H9 (cell line): ENCODE data around the gene ACTL7B. TPM values are rescaled to one million over a fixed set of nuclear protein-coding genes. Genes with fewer than 3 reads are reported as not detected.
A peak's percentile ranks its signal among the peaks of the same experiment; 100 is the strongest.

Experiments
- DNase-seq: peaks from one replicate; pipeline ENCODE4 v3.0.0-alpha.2; 2017
- H2AFZ ChIP-seq: one replicate; pipeline ENCODE4 v1.6.1; 2013; ENCODE audit warnings: mild to moderate bottlenecking, low read length, control low read depth, moderate library complexity
- H2AK5ac ChIP-seq: 2 replicates; pipeline ENCODE4 v1.6.1; 2013; ENCODE audit warnings: low read length, control low read depth, mixed read lengths; ENCODE audit not compliant: insufficient read length
- H2BK120ac ChIP-seq: one replicate; pipeline ENCODE4 v1.6.1; 2013; ENCODE audit warnings: low read depth, mild to moderate bottlenecking, low read length, control low read depth, inconsistent platforms; ENCODE audit not compliant: poor library complexity, severe bottlenecking
- H2BK12ac ChIP-seq: 2 replicates; pipeline ENCODE4 v1.6.1; 2013; ENCODE audit warnings: low read length, control low read depth, mixed read lengths, low read depth; ENCODE audit not compliant: insufficient read length
- H2BK15ac ChIP-seq: 2 replicates; pipeline ENCODE4 v1.6.1; 2013; ENCODE audit warnings: low read depth, low read length, control low read depth
- H2BK20ac ChIP-seq: one replicate; pipeline ENCODE4 v1.6.1; 2013; ENCODE audit warnings: low read depth, mild to moderate bottlenecking, low read length, control low read depth, inconsistent platforms; ENCODE audit not compliant: poor library complexity, severe bottlenecking
- H2BK5ac ChIP-seq: 2 replicates; pipeline ENCODE4 v1.6.1; 2013; ENCODE audit warnings: low read length, control low read depth, mixed read lengths; ENCODE audit not compliant: insufficient read length
- H3K14ac ChIP-seq: 2 replicates; pipeline ENCODE4 v1.6.1; 2013; ENCODE audit warnings: low read length, control low read depth; ENCODE audit not compliant: insufficient read depth
- H3K18ac ChIP-seq: 2 replicates; pipeline ENCODE4 v1.6.1; 2013; ENCODE audit warnings: low read depth, mild to moderate bottlenecking, mixed read lengths, low read length, control low read depth; ENCODE audit not compliant: insufficient read length
- H3K23ac ChIP-seq: 2 replicates; pipeline ENCODE4 v1.6.1; 2013; ENCODE audit warnings: low read length, control low read depth, mixed read lengths, low read depth; ENCODE audit not compliant: insufficient read length
- H3K23me2 ChIP-seq: 2 replicates; pipeline ENCODE4 v1.6.1; 2013; ENCODE audit warnings: low read depth, mild to moderate bottlenecking, mixed read lengths, low read length, control low read depth; ENCODE audit not compliant: insufficient read length, poor library complexity, severe bottlenecking
- H3K27ac ChIP-seq: 2 replicates; pipeline ENCODE4 v1.5.1; 2013; ENCODE audit warnings: low read length, control low read depth, mixed read lengths, low read depth; ENCODE audit not compliant: insufficient read length
- H3K27me3 ChIP-seq: 2 replicates; pipeline ENCODE4 v1.6.1; 2013; ENCODE audit warnings: low read length, control low read depth, inconsistent platforms; ENCODE audit not compliant: insufficient read depth
- H3K4ac ChIP-seq: 2 replicates; pipeline ENCODE4 v1.6.1; 2013; ENCODE audit warnings: low read depth, mild to moderate bottlenecking, control low read depth, inconsistent platforms, low read length, moderate library complexity
- H3K4me1 ChIP-seq: 2 replicates; pipeline ENCODE4 v1.6.1; 2013; ENCODE audit warnings: low read length, control low read depth, inconsistent platforms; ENCODE audit not compliant: insufficient read depth
- H3K4me2 ChIP-seq: 2 replicates; pipeline ENCODE4 v1.6.1; 2013; ENCODE audit warnings: low read length, control low read depth, mixed read lengths; ENCODE audit not compliant: insufficient read length, insufficient read depth
- H3K56ac ChIP-seq: 2 replicates; pipeline ENCODE4 v1.6.1; 2013; ENCODE audit warnings: low read depth, mild to moderate bottlenecking, mixed read lengths, low read length, control low read depth; ENCODE audit not compliant: insufficient read length
- H3K79me1 ChIP-seq: 2 replicates; pipeline ENCODE4 v1.6.1; 2013; ENCODE audit warnings: low read depth, mild to moderate bottlenecking, moderate library complexity, low read length, control low read depth, inconsistent platforms; ENCODE audit not compliant: insufficient read depth, poor library complexity, severe bottlenecking
- H3K79me2 ChIP-seq: 2 replicates; pipeline ENCODE4 v1.6.1; 2013; ENCODE audit warnings: low read length, control low read depth, inconsistent platforms; ENCODE audit not compliant: insufficient read depth
- H3K9ac ChIP-seq: 2 replicates; pipeline ENCODE4 v1.6.1; 2013; ENCODE audit warnings: low read length, control low read depth, mixed read lengths; ENCODE audit not compliant: insufficient read length; ENCODE audit errors: extremely low read depth
- H3K9me3 ChIP-seq: one replicate; pipeline ENCODE4 v1.6.1; 2013; ENCODE audit warnings: low read depth, low read length, inconsistent platforms; ENCODE audit not compliant: control insufficient read depth
- H3T11ph ChIP-seq: one replicate; pipeline ENCODE4 v1.6.1; 2013; ENCODE audit warnings: mild to moderate bottlenecking, low read length, control low read depth, inconsistent platforms
- H4K20me1 ChIP-seq: one replicate; pipeline ENCODE4 v1.6.1; 2013; ENCODE audit not compliant: control insufficient read depth, insufficient read length, insufficient read depth
- H4K5ac ChIP-seq: 2 replicates; pipeline ENCODE4 v1.6.1; 2013; ENCODE audit warnings: low read depth, mild to moderate bottlenecking, mixed read lengths, low read length, control low read depth; ENCODE audit not compliant: insufficient read length
- H4K8ac ChIP-seq: replicated peaks from 2 replicates; pipeline ENCODE4 v1.6.1; 2013; ENCODE audit warnings: low read length, control low read depth, mixed read lengths, low read depth; ENCODE audit not compliant: insufficient read length
- H4K91ac ChIP-seq: 2 replicates; pipeline ENCODE4 v1.6.1; 2013; ENCODE audit warnings: low read depth, mild to moderate bottlenecking, moderate library complexity, mixed read lengths, low read length, control low read depth; ENCODE audit not compliant: insufficient read length
- H3K27ac Mint-ChIP-seq, 3 experiments: 2 replicates in 2 of 3; 3 replicates in 1 of 3; pipeline ENCODE4 v1.8.0; 2020 to 2021; ENCODE audit warnings: mixed read lengths in 3 of 3, mild to moderate bottlenecking in 1 of 3, moderate library complexity in 1 of 3
- H3K27me3 Mint-ChIP-seq: 2 replicates; pipeline ENCODE4 v1.8.0; 2021; ENCODE audit warnings: low read depth, mild to moderate bottlenecking, moderate library complexity, mixed read lengths
- H3K36me3 Mint-ChIP-seq, 3 experiments: 2 replicates in 2 of 3; 3 replicates in 1 of 3; pipeline ENCODE4 v1.8.0; 2020 to 2021; ENCODE audit warnings: low read depth in 3 of 3, mixed read lengths in 3 of 3; ENCODE audit not compliant: insufficient read depth in 1 of 3
- H3K4me1 Mint-ChIP-seq, 2 experiments: 2 replicates each; pipeline ENCODE4 v1.8.0; 2020; ENCODE audit warnings: mixed read lengths in 2 of 2
- H3K4me3 Mint-ChIP-seq, 2 experiments: 2 replicates in 1 of 2; 3 replicates in 1 of 2; pipeline ENCODE4 v1.8.0; 2020 to 2021; ENCODE audit warnings: mild to moderate bottlenecking in 2 of 2, mixed read lengths in 2 of 2, moderate library complexity in 1 of 2
- H3K9me3 Mint-ChIP-seq, 2 experiments: 2 replicates in 1 of 2; 3 replicates in 1 of 2; pipeline ENCODE4 v1.8.0; 2020; ENCODE audit warnings: mild to moderate bottlenecking in 2 of 2, mixed read lengths in 2 of 2, moderate library complexity in 1 of 2
- CTCF ChIP-seq: fragments of 200-600 bp; sonication (generic); conservative IDR thresholded peaks from 3 replicates; pipeline ENCODE4 v1.8.0; 2021; ENCODE audit warnings: antibody characterized with exemption, mild to moderate bottlenecking
- WGBS: extraction: QIAGEN DNeasy Blood & Tissue Kit; methylation state at CpG from one replicate; pipeline ENCODE4 v1.1.7; 2013; ENCODE audit warnings: missing lambda C conversion rate, low lambda C conversion rate, mixed read lengths; ENCODE audit not compliant: insufficient read length; ENCODE audit errors: extremely low coverage; 5-methylcytosine and 5-hydroxymethylcytosine counted together
- total RNA-seq: library from RNA; stranded (reverse); gene quantifications from 2 replicates; pipeline ENCODE4 v1.2.1, GENCODE V29; 2021

The ACTL7B gene
- total RNA-seq, 1 experiment from 2014 or later: 0.09 TPM

- Histone ChIP-seq H3K4me1 (no peaks in the 10 kb centered on the region), H4K5ac (no peak overlapping the region), H3K27me3 (no peaks in the 10 kb centered on the region), H3K79me2 (no peaks in the 10 kb centered on the region), H3K23me2 (no peaks in the 10 kb centered on the region), H3K23ac (no peak overlapping the region), H3K14ac (no peak overlapping the region), H2AFZ (no peak overlapping the region), H4K91ac (no peak overlapping the region), H2BK12ac (no peak overlapping the region), H4K8ac (no peak overlapping the region), H3K27ac (no peak overlapping the region), H2BK15ac (no peak overlapping the region), H4K20me1 (no peaks in the 10 kb centered on the region), H2BK20ac (no peak overlapping the region), H3K4me2 (no peak overlapping the region), H3K56ac (no peak overlapping the region), H2BK5ac (no peak overlapping the region), H3K4ac (no peak overlapping the region), H3K18ac (no peak overlapping the region), H3K79me1 (no peaks in the 10 kb centered on the region), H3K9ac (no peak overlapping the region), H2AK5ac (no peak overlapping the region), H2BK120ac (no peak overlapping the region), H3K9me3 (no peaks in the 10 kb centered on the region), H3T11ph (no peak overlapping the region)
- no CpG with 5 or more reads among the region's 9 CpGs for WGBS
- H3K9me3 Mint-ChIP-seq: peaks cover 3 to 4% of the 10 kb centered on the region in 2 experiments; a peak in 2 of 5 replicates
- DNase-seq: no peak
- no peaks in the 10 kb centered on the region for H3K36me3 Mint-ChIP-seq
- peak overlapping the region in 1 of 3 experiments; percentile 46; a peak in 2 of 7 replicates for H3K27ac Mint-ChIP-seq
- H3K27me3 Mint-ChIP-seq: peaks cover 3% of the 10 kb centered on the region; the same call in 1 of the 2 replicates
- peak; percentile 28; the same call in 2 of the 3 replicates for TF ChIP-seq CTCF
- H3K4me3 Mint-ChIP-seq: no peak overlapping the region
- H3K4me1 Mint-ChIP-seq: peaks cover 21 to 23% of the 10 kb centered on the region in 2 experiments
These were observed 19.5 kb downstream of the ACTL7B start for GRCh38 chr9:108836319-108836718.
